Measurements from ENCODE around the gene GKN2. TPM values are rescaled to one million over a fixed set of nuclear protein-coding genes. Genes with fewer than 3 reads are reported as not detected.

Gene GKN2
- total RNA-seq, 1 experiment from 2014 or later, result 0.58 TPM

DNA sequence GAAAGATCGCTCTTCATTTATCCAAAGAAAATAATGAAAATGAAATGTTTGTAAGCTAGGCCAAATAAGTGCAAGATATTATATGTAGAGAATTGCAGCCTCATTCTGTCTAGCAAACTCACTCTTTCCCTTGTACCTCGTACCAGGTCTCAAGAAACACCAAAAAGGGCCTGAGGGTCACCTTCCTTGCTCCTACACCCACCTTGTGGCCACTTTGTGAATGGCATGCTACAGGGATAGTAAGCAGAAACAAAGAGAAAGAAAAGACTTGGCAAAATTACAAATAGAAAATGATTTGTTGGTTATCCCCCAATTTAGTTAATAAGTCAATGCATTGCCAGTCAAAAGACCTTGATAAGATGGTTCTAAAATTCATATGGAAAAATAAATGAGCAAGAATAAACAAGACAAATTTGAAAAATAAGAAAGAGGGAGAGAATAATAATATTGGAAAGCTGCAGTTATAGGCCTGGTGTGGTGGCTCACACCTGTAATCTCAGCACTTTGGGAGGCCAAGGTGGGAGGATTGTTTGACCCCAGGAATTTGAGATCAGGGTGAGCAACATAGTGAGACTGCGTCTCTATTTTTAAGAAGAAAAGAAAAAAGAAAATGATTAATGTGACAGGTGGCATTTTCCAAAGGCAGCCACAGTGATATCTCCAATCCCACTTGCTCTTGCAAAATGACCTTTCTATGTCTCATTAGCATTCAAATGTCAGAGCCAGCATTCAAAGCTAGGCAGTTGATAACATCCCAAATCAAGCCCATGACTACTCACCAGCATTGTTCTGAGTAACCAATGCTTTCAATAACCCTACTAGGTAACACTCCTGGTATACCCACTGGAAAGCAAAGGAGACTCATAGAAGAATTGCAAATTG, 42.7 kb downstream of the GKN2 start:
- no peak for TF ChIP-seq EZH2phosphoT487 (IDR thresholded peaks at IDR 0.05; ENCODE audit: borderline replicate concordance, low read length)
- TF ChIP-seq, protein P1, sequence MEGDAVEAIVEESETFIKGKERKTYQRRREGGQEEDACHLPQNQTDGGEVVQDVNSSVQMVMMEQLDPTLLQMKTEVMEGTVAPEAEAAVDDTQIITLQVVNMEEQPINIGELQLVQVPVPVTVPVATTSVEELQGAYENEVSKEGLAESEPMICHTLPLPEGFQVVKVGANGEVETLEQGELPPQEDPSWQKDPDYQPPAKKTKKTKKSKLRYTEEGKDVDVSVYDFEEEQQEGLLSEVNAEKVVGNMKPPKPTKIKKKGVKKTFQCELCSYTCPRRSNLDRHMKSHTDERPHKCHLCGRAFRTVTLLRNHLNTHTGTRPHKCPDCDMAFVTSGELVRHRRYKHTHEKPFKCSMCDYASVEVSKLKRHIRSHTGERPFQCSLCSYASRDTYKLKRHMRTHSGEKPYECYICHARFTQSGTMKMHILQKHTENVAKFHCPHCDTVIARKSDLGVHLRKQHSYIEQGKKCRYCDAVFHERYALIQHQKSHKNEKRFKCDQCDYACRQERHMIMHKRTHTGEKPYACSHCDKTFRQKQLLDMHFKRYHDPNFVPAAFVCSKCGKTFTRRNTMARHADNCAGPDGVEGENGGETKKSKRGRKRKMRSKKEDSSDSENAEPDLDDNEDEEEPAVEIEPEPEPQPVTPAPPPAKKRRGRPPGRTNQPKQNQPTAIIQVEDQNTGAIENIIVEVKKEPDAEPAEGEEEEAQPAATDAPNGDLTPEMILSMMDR (conservative IDR thresholded peaks at IDR 0.05; ENCODE audit: low read depth, low read length), result peak; percentile 89
- ChIA-PET POLR2A (ENCODE audit: unreplicated experiment) (no interaction called here), CTCF (no interaction called here)
- peaks cover 29% of the 10 kb centered on the region for H3K4me1 ChIP-seq (ENCODE audit: insufficient read depth, low read length)
- H3K9ac ChIP-seq (ENCODE audit: low read length), result no peak overlapping the region
- no peaks in the 10 kb centered on the region for H4K20me1 ChIP-seq (ENCODE audit: low read length)
- ATAC-seq, result no peak
- H3K9me2 ChIP-seq (replicated peaks; ENCODE audit: low read length), result no peaks in the 10 kb centered on the region
- H3F3A ChIP-seq (ENCODE audit: low read length, unreplicated experiment), result no peaks in the 10 kb centered on the region
- H3K36me3 ChIP-seq (ENCODE audit: low read depth, low read length), result no peaks in the 10 kb centered on the region
- H3K4me3 ChIP-seq (ENCODE audit: low read length), result no peak overlapping the region
- no peaks in the 10 kb centered on the region for H3K9me3 ChIP-seq (ENCODE audit: low read length)
- intact Hi-C loops (cut with micrococcal nuclease), result loop anchor here (1.0 to 5.0 kb wide), 4 partner anchors 68 to 443 kb away; partner anchors contain the start of genes APLF and FBXO48
- H3K27ac ChIP-seq (ENCODE audit: low read length), result no peak overlapping the region
- no TSS peak for BruUV-seq (replicated peaks)
- no peaks in the 10 kb centered on the region for H3K79me2 ChIP-seq (ENCODE audit: low read length)
- no peak overlapping the region for H3K4me2 ChIP-seq (ENCODE audit: low read length)
- H2AFZ ChIP-seq (ENCODE audit: low read length), result no peak overlapping the region
- H3K27me3 ChIP-seq (ENCODE audit: low read length), result no peaks in the 10 kb centered on the region
- peak; percentile 88 for DNase-seq

- Histone ChIP-seq H3K4me2 (ENCODE audit: low read length) (peak overlapping the region; percentile 43), H3K9me2 (replicated peaks; ENCODE audit: low read length) (no peaks in the 10 kb centered on the region), H3K4me1 (ENCODE audit: insufficient read depth, low read length) (peaks cover 34% of the 10 kb centered on the region), H3K36me3 (ENCODE audit: low read depth, low read length) (no peaks in the 10 kb centered on the region), H2AFZ (ENCODE audit: low read length) (0 out of 2 replicates have a peak overlapping the region, but pooled peaks have one; percentile 12), H3K9ac (ENCODE audit: low read length) (peak overlapping the region; percentile 39), H3K27ac (ENCODE audit: low read length) (peak overlapping the region; percentile 75), H4K20me1 (ENCODE audit: low read length) (no peaks in the 10 kb centered on the region), H3K27me3 (ENCODE audit: low read length) (no peaks in the 10 kb centered on the region), H3K79me2 (ENCODE audit: low read length) (no peaks in the 10 kb centered on the region), H3K9me3 (ENCODE audit: low read length) (no peaks in the 10 kb centered on the region), H3K4me3 (ENCODE audit: low read length) (no peak overlapping the region), H3F3A (ENCODE audit: low read length, unreplicated experiment) (no peaks in the 10 kb centered on the region)
- ATAC-seq, result peak; percentile 95
- no peak for TF ChIP-seq EZH2 (IDR thresholded peaks at IDR 0.05; ENCODE audit: low read length, unreplicated experiment)
- no peak for TF ChIP-seq EZH2phosphoT487 (IDR thresholded peaks at IDR 0.05; ENCODE audit: borderline replicate concordance, low read length)
- TF ChIP-seq, protein P1 (conservative IDR thresholded peaks at IDR 0.05; ENCODE audit: low read depth, low read length), result no peak
- BruUV-seq (replicated peaks), result no TSS peak
- intact Hi-C loops (cut with micrococcal nuclease), result loop anchor here (5.0 kb wide), 2 partner anchors 66 to 441 kb away; partner anchors contain the start of genes APLF and FBXO48
- CTCF ChIA-PET, result interaction anchor here (0.6 to 1.2 kb wide), 4 partner anchors 69 to 199 kb away, joined by 3 to 5 read pairs (median 4); no protein-coding TSS in a partner anchor
- POLR2A ChIA-PET (ENCODE audit: unreplicated experiment), result interaction anchor here (0.6 kb wide), 1 partner anchor 121 kb away, joined by 3 read pairs; no protein-coding TSS in a partner anchor
- peak; percentile 98 for DNase-seq
Measured at GRCh38 chr2:68908392-68908970, 44.2 kb downstream of the GKN2 start.

Data from PC-3 (cell line).